KG1 (cell line): Measurements from ENCODE around the gene POM121C.
"Not testable (repeated sequence)": the region's sequence is repeated elsewhere in the genome, so short reads cannot be mapped to it uniquely, and the experiment has no call there.

ENCODE experiments used
- DNase-seq: peaks from one replicate; lab custom pipeline; 2025; lab: John Stamatoyannopoulos, UW

The POM121C gene

DNA sequence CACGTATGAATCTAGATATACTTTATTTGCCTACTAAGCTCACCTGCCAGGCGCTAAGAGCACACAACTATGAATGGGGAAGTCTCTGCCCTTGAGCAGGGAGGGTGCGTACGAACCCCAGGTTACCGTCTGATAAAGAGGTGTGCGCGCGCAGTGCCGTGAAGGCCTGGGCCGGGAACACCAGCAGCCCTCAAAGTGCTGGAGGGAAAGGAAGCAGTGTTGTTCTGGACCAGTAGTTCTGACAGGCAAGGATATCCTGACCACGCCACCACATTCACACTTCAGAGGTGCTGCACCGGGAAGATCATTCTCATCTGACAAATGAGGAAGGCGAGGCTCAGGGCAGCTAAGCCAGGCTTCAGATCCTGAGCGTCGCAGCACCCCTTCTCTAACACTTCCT, 62.6 kb downstream of the POM121C start:
- DNase-seq, result not testable (repeated sequence)

DNA sequence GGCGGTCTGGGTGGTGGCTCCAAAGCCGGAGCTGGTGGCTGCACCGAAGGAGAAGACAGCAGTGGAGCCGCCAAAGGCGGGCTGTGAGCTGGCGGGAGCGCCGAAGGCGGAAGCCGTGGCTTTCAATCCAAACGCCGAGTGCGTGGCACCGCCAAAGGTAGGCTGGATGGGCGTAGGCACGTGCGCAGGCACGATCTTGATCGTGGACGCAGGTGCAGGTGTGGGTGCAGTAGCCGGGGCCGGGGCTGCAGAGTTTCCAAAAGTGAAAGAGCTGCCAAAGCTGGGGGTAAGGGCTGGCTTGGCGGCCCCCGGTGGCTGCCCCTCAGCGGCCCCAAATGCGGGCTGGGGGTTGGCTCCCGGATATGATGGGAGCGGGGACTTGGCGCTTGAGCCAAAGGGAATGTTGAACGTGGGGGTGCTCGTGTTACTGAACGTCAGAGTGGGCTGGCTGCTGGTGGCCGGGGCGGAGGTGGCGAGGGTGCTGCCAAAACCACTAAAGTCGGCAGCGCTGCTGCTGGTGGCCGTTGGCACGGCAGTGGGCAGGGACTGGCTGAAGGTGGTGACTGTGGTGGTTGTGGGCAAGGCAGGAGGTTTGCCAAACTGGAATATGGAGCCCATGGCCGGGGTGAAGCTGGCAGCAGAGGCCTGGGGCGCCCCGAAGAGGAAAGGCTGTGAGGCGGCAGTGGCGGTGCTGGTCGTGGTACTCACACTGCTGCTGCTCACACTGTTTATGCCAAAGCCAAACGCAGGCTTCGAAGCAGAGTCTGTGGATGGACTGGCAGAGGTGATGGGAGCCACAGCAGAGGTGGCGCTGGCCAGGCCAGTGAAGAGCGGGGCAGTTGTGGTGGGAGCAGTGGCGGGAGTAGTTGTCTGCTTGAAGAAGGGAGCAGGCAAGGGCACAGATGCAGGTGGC, 64.0 kb downstream of the POM121C start:
- DNase-seq, result not testable (repeated sequence)

- DNase-seq, result not testable (repeated sequence)
Observed at GRCh38 chr7:75420152-75420551, 65.9 kb downstream of the POM121C start.

DNA sequence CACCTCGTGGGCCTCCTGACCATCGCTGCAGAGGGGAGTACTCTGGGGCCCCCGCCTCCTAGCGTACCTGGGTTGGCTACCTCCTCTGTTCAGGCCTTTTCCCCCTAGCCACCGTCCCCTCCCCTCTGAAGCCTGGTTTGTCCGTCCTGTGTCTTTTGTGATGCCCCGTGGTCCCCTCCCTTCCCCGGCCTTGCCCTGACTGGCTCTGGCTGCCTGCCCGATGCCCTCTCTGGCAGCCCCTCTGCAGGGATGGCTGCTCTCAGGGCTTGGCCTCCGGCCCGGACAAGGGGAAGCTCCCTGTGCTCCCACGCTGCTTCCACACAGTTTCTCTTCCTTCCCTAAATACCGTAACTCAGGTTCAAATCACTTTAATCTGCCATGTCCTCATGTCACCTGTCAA, 66.4 kb downstream of the POM121C start:
- DNase-seq, result not testable (repeated sequence)

GRCh38 chr7:75419210-75419609, 66.9 kb downstream of the POM121C start:
- DNase-seq, result not testable (repeated sequence)

DNA sequence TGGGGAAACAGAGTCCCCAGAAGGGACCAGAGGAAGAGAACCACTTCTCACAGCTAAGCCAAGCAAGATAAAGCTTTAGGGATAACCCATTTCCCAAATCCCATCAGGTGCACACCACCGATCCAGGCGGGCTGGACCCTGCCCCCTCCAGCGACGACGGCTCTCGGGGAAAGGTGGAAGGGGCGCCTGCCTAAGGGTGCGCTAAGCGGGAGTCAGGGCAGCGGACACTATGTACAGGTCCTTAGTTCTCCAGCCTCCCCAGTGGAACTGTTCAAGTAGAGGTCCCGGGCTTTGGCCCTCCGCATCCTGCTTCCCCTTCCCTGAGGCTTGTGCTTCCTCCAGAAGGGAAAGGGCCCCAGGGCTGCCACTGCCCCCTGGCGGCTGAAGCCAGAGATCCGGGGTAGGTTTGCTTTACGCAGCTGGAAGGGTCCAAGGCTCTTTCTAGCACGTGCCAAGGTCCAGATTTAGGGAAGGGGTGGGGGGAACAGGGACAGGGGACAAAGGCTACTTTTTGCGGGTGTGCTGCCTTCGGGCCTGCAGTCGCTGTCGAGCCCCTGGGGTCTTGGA, 67.7 kb downstream of the POM121C start:
- DNase-seq, result not testable (repeated sequence)

- not testable (repeated sequence) for DNase-seq
Observed at GRCh38 chr7:75416787-75417186, 69.3 kb downstream of the POM121C start.

DNA sequence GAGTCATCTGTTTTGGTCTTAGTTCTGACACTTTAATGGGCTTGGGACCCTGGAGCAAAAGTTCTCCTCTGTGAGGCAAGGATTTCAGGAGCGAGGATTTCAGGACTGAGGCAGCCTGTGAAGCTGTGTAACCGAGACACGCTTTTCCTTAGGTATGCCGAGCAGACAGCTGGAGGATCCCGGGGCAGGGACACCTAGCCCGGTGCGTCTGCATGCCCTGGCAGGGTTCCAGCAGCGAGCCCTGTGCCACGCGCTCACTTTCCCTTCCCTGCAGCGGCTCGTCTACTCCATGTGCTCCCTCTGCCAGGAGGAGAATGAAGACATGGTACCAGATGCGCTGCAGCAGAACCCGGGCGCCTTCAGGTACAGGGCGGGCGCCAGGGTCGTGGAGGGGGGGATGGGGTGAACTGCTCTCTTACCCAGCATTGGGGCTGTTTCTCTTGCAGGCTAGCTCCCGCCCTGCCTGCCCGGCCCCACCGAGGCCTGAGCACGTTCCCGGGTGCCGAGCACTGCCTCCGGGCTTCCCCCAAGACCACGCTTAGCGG, 70.2 kb downstream of the POM121C start:
- not testable (repeated sequence) for DNase-seq

GRCh38 chr7:75415428-75415817, 70.7 kb downstream of the POM121C start:
- not testable (repeated sequence) for DNase-seq

GRCh38 chr7:75414708-75415427, 71.2 kb downstream of the POM121C start:
- not testable (repeated sequence) for DNase-seq

DNA sequence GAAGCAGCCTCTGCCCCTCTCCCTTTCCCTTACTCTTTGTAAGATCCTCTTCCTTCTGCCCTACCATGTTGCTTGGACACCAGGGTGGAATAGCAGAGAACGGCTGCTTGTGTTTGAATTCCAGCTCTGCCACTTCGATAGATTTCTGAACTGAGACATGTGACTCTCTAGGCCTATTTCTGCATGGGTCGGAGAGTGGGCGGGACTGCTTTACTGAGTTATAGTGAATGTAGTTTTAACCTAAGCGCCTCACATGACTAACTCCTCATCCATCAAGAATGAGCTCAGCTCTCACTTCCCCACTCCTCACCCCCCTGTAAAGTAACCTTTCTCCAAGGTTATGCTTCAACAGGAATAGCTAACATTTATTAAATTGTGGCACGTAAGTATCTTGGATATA, 71.9 kb downstream of the POM121C start:
- not testable (repeated sequence) for DNase-seq

DNA sequence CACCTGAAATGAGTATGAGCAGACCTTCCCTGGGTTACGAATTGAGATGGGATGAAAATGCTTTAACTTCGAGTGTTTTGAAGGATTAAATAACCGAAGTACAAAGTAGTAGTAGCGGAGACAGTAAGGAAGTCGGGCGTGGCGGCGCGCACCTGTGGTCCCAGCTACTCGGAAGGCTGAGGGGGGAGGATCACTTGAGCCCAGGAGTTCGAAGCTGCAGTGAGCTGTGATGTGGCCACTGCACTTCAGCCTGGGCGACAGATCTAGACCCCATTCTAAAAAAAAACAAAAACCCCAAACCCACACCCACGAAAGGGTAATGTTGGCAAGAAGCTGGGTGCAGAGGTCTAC, 75.3 kb downstream of the POM121C start:
- not testable (repeated sequence) for DNase-seq

- DNase-seq, result not testable (repeated sequence)
Observed at GRCh38 chr7:75409880-75410822, 75.9 kb downstream of the POM121C start.

- not testable (repeated sequence) for DNase-seq
Observed at GRCh38 chr7:75404663-75405062, 81.4 kb downstream of the POM121C start.

DNA sequence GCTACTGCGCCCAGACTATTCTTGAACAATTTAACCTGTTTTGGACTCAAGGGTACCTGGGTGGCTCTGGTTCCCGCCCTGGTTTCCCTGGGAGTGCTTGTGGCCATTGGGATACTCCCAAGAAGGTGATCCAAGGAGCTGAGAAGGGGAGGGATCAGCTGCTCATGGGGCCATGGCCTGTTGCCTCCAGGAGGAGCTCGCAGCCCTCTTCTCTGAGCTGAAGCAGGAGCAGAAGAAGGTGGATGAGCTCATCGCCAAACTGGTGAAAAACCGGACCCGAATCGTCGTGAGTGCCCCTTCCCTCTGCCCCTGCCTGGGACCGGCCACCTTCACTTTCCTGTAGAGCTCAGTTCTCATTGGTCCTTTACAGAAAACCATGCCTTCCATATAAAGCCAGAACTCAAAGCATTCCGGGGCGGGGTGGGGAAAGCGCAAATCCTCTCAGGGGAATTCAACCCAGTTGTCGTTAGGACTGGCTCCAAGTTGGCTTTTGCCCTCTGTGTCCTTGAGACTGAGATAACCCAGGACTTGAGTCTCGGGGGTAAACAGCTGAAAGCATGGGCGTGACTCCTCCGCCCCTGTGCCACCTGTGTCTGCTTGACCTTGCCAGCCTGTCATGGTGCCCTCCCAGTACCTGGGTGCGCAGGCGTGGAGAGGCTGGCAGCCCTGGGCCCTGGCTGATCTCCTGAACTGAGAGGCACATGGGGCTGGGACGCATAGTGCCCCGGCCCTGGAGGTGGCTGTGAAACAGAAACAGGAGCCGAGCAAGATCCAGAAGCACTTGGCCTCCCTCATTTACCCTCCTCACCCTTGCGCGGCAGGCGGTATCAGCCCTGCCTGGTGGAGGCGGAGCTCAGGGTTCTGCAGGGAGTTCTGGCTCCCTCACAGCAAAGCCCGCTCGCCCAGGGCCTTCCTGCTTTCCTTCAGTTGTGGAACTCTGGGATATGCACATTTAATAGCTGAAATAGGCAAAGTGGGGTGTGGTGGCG, 82.3 kb downstream of the POM121C start:
- not testable (repeated sequence) for DNase-seq

- DNase-seq, result not testable (repeated sequence)
Observed at GRCh38 chr7:75400575-75400974, 85.5 kb downstream of the POM121C start.

DNA sequence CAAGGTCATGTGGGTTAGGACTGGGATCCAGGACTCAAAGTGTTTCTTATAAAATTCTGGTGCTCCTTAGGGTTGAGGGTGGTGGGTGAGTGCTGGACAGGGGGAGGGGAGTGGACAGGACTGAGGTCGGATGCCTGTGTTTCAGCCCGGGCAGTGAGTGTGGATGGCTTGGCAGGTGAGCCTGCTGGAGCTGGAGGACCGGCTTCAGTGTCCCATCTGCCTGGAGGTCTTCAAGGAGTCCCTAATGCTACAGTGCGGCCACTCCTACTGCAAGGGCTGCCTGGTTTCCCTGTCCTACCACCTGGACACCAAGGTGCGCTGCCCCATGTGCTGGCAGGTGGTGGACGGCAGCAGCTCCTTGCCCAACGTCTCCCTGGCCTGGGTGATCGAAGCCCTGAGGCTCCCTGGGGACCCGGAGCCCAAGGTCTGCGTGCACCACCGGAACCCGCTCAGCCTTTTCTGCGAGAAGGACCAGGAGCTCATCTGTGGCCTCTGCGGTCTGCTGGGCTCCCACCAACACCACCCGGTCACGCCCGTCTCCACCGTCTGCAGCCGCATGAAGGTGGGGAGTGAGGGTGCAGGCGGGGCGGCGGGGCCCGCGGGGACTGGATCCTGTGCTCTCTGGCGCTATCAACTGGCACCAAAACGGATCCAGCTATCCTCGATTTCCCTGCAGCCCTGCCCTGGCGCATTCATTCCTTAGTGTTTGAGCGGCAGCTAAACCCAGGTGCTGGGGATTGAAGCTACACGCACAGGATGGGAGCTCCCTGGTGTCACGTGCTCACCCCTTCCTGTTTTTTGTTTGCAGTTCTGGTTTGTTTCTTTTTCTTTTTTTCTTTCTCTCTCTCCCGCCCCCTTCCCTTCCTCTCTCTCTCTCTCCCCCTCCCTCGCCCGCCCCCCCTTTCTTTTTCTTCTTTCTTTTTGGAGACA, 87.1 kb downstream of the POM121C start:
- DNase-seq, result not testable (repeated sequence)

DNA sequence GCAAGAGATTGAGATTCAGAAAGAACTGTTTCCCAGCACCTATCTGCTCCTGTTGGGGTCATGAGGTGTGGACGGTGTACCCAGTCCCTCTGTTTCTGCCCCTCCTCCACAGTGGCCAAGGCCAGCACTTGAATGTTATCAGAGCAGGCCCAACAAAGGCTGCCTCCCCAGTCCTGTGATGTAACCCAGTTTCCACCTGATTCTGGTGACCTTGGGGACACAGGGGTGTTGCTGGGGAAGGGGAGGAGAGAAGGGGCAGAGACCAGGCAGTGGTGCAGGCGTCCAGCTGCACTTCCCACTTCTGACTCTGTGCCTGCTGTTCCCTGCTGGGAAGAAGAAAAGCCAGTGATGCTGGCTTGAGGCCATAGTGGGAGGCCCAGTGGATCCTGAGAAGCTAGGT, 88.2 kb downstream of the POM121C start:
- not testable (repeated sequence) for DNase-seq

DNA sequence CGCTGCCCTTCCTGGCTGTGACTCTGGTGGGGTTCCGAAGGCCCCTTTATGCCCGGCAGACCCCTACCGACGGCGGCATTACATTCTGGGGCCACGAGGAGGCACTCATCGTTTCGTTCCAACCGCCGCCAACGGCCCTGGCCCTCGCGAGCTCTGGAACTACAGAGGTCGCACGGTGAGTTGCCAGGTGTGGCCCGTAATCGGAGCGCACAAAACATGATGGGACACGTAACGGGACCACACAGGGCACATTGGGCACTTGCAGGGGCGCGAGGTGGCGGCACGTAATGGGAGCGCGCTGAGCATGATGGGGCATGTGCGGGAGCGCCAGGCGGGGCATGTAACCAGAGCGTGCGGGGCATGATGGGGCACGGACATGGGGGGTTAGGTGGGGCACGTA, 90.8 kb downstream of the POM121C start, which contains the start of gene TRIM73:
Gene TRIM73 (plus strand): TSS at position 301 of the 400 bp plus-strand sequence. CDS start 3,305 bp downstream, outside the sequence.
- not testable (repeated sequence) for DNase-seq
